GM23248 (cell line): ENCODE data around the gene RPL39. TPM values are rescaled to one million over a fixed set of nuclear protein-coding genes. Genes with fewer than 3 reads are reported as not detected.
"Not testable (repeated sequence)": the region's sequence is repeated elsewhere in the genome, so short reads cannot be mapped to it uniquely, and the experiment has no call there.

Source experiments
- DNase-seq: peaks from one replicate; pipeline ENCODE4 v3.0.0-alpha.2; 2015
- H2AFZ ChIP-seq: fragments of 200-600 bp; sonication (generic); 2 replicates; pipeline ENCODE4 v1.6.1; 2016; ENCODE audit warnings: antibody characterized with exemption
- H3F3A ChIP-seq: fragments of 200-600 bp; sonication (generic); 2 replicates; pipeline ENCODE4 v1.6.1; 2016; ENCODE audit warnings: mild to moderate bottlenecking, antibody characterized with exemption, mixed run types; ENCODE audit not compliant: insufficient read depth
- H3K27ac ChIP-seq: fragments of 200-600 bp; sonication (generic); 2 replicates; pipeline ENCODE4 v1.5.1; 2016; ENCODE audit warnings: mild to moderate bottlenecking
- H3K27me3 ChIP-seq: fragments of 200-600 bp; sonication (generic); replicated peaks from 2 replicates; pipeline ENCODE4 v1.6.1; 2016; ENCODE audit warnings: mild to moderate bottlenecking; ENCODE audit not compliant: insufficient read depth
- H3K36me3 ChIP-seq: fragments of 200-600 bp; sonication (generic); 2 replicates; pipeline ENCODE4 v1.6.1; 2016; ENCODE audit warnings: low read depth, mild to moderate bottlenecking
- H3K4me1 ChIP-seq: fragments of 200-600 bp; sonication (generic); 2 replicates; pipeline ENCODE4 v1.6.1; 2016; ENCODE audit warnings: mild to moderate bottlenecking; ENCODE audit not compliant: insufficient read depth
- H3K4me2 ChIP-seq: fragments of 200-600 bp; sonication (generic); one replicate; pipeline ENCODE4 v1.6.1; 2016; ENCODE audit warnings: mild to moderate bottlenecking; ENCODE audit not compliant: unreplicated experiment
- H3K4me3 ChIP-seq: fragments of 200-600 bp; sonication (generic); 2 replicates; pipeline ENCODE4 v1.5.1; 2016; ENCODE audit warnings: mild to moderate bottlenecking
- H3K79me2 ChIP-seq: fragments of 200-600 bp; sonication (generic); 2 replicates; pipeline ENCODE4 v1.6.1; 2016; ENCODE audit warnings: mild to moderate bottlenecking; ENCODE audit not compliant: insufficient read depth
- H3K9ac ChIP-seq: fragments of 200-600 bp; sonication (generic); 2 replicates; pipeline ENCODE4 v1.6.1; 2016; ENCODE audit warnings: mild to moderate bottlenecking
- H3K9me2 ChIP-seq: fragments of 200-600 bp; sonication (generic); 2 replicates; pipeline ENCODE4 v1.6.1; 2016; ENCODE audit warnings: mixed run types, mild to moderate bottlenecking, moderate library complexity; ENCODE audit not compliant: insufficient read depth
- H3K9me3 ChIP-seq: fragments of 200-600 bp; sonication (generic); one replicate; pipeline ENCODE4 v1.6.1; 2017; ENCODE audit warnings: low read depth
- H4K20me1 ChIP-seq: fragments of 200-600 bp; sonication (generic); 2 replicates; pipeline ENCODE4 v1.6.0; 2016; ENCODE audit not compliant: insufficient read depth
- EZH2 ChIP-seq: fragments of 200-600 bp; sonication (generic); IDR thresholded peaks from 2 replicates; pipeline ENCODE4 v1.6.1; 2018; ENCODE audit warnings: antibody characterized with exemption, mild to moderate bottlenecking; ENCODE audit not compliant: insufficient read depth, poor library complexity, severe bottlenecking
- EZH2phosphoT487 ChIP-seq: fragments of 200-600 bp; sonication (generic); IDR thresholded peaks from 2 replicates; pipeline ENCODE4 v1.6.1; 2018; ENCODE audit warnings: antibody characterized with exemption, moderate library complexity, mild to moderate bottlenecking, low read depth; ENCODE audit not compliant: insufficient read depth
- WGBS, 2 experiments: methylation state at CpG; one replicate each; pipeline ENCODE4 v1.1.6; 2015 to 2017; ENCODE audit warnings: low lambda C conversion rate in 2 of 2, low coverage in 1 of 2; ENCODE audit errors: missing lambda C conversion rate in 2 of 2; 5-methylcytosine and 5-hydroxymethylcytosine counted together
- in situ Hi-C: fragments of 300-500 bp; cut with MboI; formaldehyde crosslinking; loops from 2 replicates; pipeline ENCODE4 v1.15.0; 2020
- polyA plus RNA-seq: library from polyadenylated mRNA; unstranded; fragments of >200 nt; fragmentation: Nextera tagmentation; extraction: Ambion mirVana; gene quantifications from 2 replicates; pipeline ENCODE4 v1.2.1, GENCODE V29; 2016
- total RNA-seq: library from RNA; depleted of rRNA; stranded (reverse); fragments of >200 nt; shearing (Covaris generic); gene quantifications from 2 replicates; pipeline ENCODE4 v1.2.3, GENCODE V29; 2014

RPL39 gene
- total and polyA plus RNA-seq, 2 experiments from 2014 or later = 1,060 to 3,406 TPM

DNA sequence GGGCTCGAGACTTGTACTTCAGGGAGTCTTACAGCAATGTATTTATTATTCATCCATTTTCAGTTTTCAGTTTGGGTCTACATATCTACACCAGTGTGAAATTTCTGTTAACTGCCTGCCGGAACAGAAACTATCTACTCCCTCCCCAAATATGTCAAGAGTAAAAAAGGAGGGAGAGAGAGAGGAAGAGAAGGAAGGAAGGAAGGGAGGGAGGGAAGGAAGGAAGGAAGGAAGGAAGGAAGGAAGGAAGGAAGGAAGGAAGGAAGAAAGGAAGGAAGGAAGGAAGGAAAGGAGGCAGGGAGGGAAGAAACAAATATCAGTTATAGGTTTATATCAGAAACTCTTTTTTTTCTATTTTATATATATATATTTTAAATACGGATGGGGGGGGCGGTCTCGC, 12.6 kb downstream of the RPL39 start:
- 98 to 99% methylated on average over 5 of the region's 5 CpGs for WGBS, 2 experiments
- in situ Hi-C loops = no loop called here

GRCh38 chrX:119775517-119776238, 15.8 kb downstream of the RPL39 start:
- Histone ChIP-seq H3K79me2 (no peaks in the 10 kb centered on the region), H3K36me3 (no peaks in the 10 kb centered on the region), H2AFZ (no peak overlapping the region), H4K20me1 (no peaks in the 10 kb centered on the region), H3K4me2 (no peak overlapping the region), H3K4me1 (no peaks in the 10 kb centered on the region), H3K9me3 (no peaks in the 10 kb centered on the region), H3K4me3 (no peak overlapping the region), H3K9me2 (no peaks in the 10 kb centered on the region), H3K27me3 (no peaks in the 10 kb centered on the region), H3K9ac (no peak overlapping the region), H3F3A (no peaks in the 10 kb centered on the region), H3K27ac (no peak overlapping the region)
- no peak for DNase-seq
- TF ChIP-seq EZH2phosphoT487 (no peak), EZH2 (no peak)
- in situ Hi-C loops = no loop called here
- WGBS, 2 experiments = 90 to 92% methylated on average over 14 to 15 of the region's 15 CpGs

More for the DNA sequence above, 12.6 kb downstream of the RPL39 start:
- Histone ChIP-seq H2AFZ (no peak overlapping the region), H3K9me3 (no peaks in the 10 kb centered on the region), H3K4me3 (no peak overlapping the region), H3K4me2 (no peak overlapping the region), H4K20me1 (no peaks in the 10 kb centered on the region), H3K9ac (no peak overlapping the region), H3K79me2 (no peaks in the 10 kb centered on the region), H3K9me2 (no peaks in the 10 kb centered on the region), H3K27ac (no peak overlapping the region), H3K36me3 (no peaks in the 10 kb centered on the region), H3K27me3 (no peaks in the 10 kb centered on the region), H3K4me1 (no peaks in the 10 kb centered on the region), H3F3A (no peaks in the 10 kb centered on the region)
- DNase-seq = no peak
- TF ChIP-seq EZH2phosphoT487 (no peak), EZH2 (no peak)

DNA sequence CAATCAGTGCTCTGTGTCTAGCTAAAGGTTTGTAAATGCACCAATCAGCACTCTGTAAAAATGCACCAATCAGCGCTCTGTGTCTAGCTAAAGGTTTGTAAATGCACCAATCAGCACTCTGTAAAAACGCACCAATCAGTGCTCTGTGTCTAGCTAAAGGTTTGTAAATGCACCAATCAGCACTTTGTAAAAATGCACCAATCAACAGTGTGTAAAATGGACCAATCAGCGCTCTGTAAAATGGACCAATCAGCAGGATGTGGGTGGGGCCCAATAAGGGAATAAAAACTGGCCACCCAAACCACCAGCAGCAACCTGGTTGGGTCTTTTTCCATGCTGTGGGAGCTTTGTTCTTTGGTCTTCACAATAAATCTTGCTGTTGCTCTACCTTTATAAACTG, 22.0 kb downstream of the RPL39 start:
- DNase-seq, H4K20me1 ChIP-seq, H3K4me2 ChIP-seq, H3K9me2 ChIP-seq, H3K79me2 ChIP-seq, H2AFZ ChIP-seq, H3K4me1 ChIP-seq, in situ Hi-C loops, H3K9me3 ChIP-seq, H3K36me3 ChIP-seq, H3F3A ChIP-seq, H3K9ac ChIP-seq, H3K27ac ChIP-seq, H3K27me3 ChIP-seq, H3K4me3 ChIP-seq: not testable (repeated sequence)
- 91 to 100% methylated on average over 3 of the region's 3 CpGs for WGBS, 2 experiments

DNA sequence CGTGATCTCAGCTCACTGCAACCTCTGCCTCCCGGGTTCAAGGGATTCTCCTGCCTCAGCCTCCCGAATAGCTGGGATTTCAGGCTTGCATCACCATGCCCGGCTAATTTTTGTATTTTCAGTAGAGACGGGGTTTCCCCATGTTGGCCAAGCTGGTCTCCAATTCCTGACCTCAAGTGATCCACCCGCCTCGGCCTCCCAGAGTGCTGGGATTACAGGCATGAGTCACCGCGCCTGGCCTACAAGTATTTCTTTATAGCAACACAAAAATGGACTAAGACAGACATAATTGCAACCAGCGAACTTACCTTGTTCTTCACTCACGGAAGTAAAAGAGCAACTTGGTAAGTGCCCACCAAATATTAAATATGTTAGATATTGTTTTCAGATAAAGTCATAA, 23.0 kb downstream of the RPL39 start:
- H2AFZ ChIP-seq, H3K4me2 ChIP-seq, H3K9me2 ChIP-seq, H3F3A ChIP-seq, H3K4me1 ChIP-seq, DNase-seq, H3K9me3 ChIP-seq, H3K27ac ChIP-seq, H3K36me3 ChIP-seq, H3K27me3 ChIP-seq, in situ Hi-C loops, H3K9ac ChIP-seq, H3K79me2 ChIP-seq, H3K4me3 ChIP-seq, H4K20me1 ChIP-seq: not testable (repeated sequence)
- WGBS, 2 experiments = 97% methylated on average over 9 to 11 of the region's 11 CpGs

DNA sequence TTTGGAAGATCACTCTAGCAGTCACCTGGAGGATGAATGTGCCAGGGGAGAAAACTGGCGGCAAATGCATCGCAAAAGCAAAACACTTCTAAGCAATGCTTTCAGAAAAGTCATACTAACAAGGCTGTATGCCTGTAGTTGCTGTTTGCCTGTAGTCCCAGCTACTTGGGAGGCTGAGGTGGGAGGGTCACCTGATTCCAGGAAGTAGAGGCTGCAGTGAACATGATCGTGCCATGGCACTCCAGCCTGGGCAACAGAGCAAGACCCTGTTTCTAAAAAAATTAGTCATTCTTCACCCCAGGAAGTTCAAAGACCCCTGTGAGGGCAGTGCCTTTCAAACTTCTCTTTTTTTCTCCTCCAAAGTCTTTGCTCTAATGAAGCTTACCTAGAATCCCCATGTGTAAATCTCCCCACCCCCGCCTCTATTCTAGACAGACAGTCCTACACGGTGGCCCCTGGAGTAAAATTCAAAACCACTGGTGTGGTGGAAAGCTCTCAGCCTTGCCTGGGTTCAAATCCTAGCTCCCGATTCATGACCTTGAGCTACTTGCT, 27.5 kb downstream of the RPL39 start:
- Histone ChIP-seq H3K4me2 (no peak overlapping the region), H3K36me3 (no peaks in the 10 kb centered on the region), H3K79me2 (no peaks in the 10 kb centered on the region), H4K20me1 (no peaks in the 10 kb centered on the region), H3K9me2 (no peaks in the 10 kb centered on the region), H3K9me3 (no peaks in the 10 kb centered on the region), H3K9ac (no peak overlapping the region), H3K4me3 (no peak overlapping the region), H3K4me1 (peaks cover 13% of the 10 kb centered on the region), H2AFZ (no peak overlapping the region), H3K27me3 (no peaks in the 10 kb centered on the region), H3F3A (0 out of 2 replicates have a peak, but pooled peaks cover 4% of the 10 kb centered on the region), H3K27ac (no peak overlapping the region)
- in situ Hi-C loops = no loop called here
- DNase-seq = no peak
- 87 to 97% methylated on average over 3 to 6 of the region's 6 CpGs for WGBS, 2 experiments
- TF ChIP-seq EZH2 (no peak), EZH2phosphoT487 (no peak)
